ENCODE results near the gene TMEM242. TPM values are rescaled to one million over a fixed set of nuclear protein-coding genes. Genes with fewer than 3 reads are reported as not detected.

TMEM242 gene
- total RNA-seq, 1 donor from 2014 or later = 6.8 TPM

DNA sequence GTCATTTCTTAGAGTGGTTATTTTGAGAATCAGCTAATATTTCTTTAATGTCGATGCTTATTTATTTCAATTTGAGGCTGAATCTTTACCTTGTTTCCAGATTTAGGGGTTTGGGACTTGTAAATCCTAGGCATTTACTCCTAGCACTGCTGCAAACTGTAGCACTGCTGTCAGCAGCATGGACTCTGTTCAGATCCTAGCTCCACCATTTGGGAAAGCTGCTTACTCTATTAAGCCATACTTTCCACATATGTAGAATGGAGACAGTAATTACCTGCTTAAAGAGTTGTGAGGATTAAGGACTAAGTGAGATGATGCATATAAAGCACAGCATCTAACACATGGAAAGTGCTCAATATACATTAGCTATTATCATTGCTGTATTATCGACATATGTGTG is 28.7 kb downstream of the TMEM242 start:
- Histone ChIP-seq H3K4me3 (ENCODE audit: low read length in 3 of 3) (no peak overlapping the region), H3K9ac (ENCODE audit: low read depth in 1 of 3, low read length in 3 of 3) (no peak overlapping the region), H3K4me1 (ENCODE audit: control insufficient read depth in 3 of 3, insufficient read depth in 3 of 3, low read length in 3 of 3) (peaks cover 0 to 3% (median 2%) of the 10 kb centered on the region in 3 donors), H3K27me3 (ENCODE audit: control insufficient read depth in 3 of 3, insufficient read depth in 3 of 3, low read length in 3 of 3) (no peaks in the 10 kb centered on the region), H3K27ac (ENCODE audit: low read depth, low read length) (no peak overlapping the region), H3K36me3 (ENCODE audit: control insufficient read depth in 3 of 3, insufficient read depth in 3 of 3, low read length in 3 of 3) (peaks cover 0 to 27% (median 8%) of the 10 kb centered on the region in 3 donors), H3K9me3 (ENCODE audit: control insufficient read depth in 3 of 3, low read length in 3 of 3) (no peaks in the 10 kb centered on the region)

DNA sequence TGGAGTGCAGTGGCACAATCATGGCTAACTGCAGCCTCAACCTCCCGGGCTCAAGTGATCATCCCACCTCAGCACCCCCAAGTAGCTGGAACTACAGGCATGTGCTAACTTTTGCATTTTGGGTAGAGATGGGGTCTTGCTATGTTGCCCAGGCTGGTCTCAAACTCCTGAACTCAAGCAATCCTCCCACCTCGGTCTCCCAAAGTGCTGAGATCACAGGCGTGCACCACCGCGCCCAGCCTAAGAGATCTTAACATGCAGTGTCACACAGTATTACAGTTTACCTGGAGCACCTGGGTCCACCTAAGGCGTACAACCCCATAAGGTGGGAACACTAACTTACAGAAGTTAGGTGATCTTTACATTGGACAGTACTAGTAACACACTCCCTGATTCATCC is 29.5 kb downstream of the TMEM242 start:
- no peak overlapping the region for H3K9ac ChIP-seq (ENCODE audit: low read depth in 1 of 3, low read length in 3 of 3)
- H3K9me3 ChIP-seq (ENCODE audit: control insufficient read depth in 3 of 3, low read length in 3 of 3) = no peaks in the 10 kb centered on the region
- peaks cover 0 to 28% (median 7%) of the 10 kb centered on the region in 3 donors for H3K36me3 ChIP-seq (ENCODE audit: control insufficient read depth in 3 of 3, insufficient read depth in 3 of 3, low read length in 3 of 3)
- H3K4me1 ChIP-seq (ENCODE audit: control insufficient read depth in 3 of 3, insufficient read depth in 3 of 3, low read length in 3 of 3) = peaks cover 0 to 3% (median 2%) of the 10 kb centered on the region in 3 donors
- no peak overlapping the region for H3K4me3 ChIP-seq (ENCODE audit: low read length in 3 of 3)
- H3K27ac ChIP-seq (ENCODE audit: low read depth, low read length) = no peak overlapping the region
- H3K27me3 ChIP-seq (ENCODE audit: control insufficient read depth in 3 of 3, insufficient read depth in 3 of 3, low read length in 3 of 3) = no peaks in the 10 kb centered on the region

DNA sequence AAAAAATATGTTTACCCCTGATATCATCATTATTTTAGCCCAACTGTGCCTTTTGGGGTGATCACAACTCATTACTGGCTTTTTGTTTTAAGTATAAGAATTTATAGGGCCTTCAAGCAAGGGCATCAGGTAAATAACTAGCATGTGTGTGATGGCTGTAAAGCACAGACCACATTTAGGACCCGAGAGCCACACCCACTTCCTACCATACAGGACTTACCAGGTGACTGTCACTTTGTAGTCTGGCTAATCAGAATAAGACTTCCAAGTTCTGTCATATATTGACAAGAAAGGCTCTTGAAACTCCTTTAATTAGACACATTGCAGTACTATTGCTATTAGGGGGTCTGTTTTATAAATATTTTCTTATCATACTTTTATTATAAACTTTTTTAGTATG is 31.1 kb downstream of the TMEM242 start:
- H3K27me3 ChIP-seq (ENCODE audit: control insufficient read depth in 3 of 3, insufficient read depth in 3 of 3, low read length in 3 of 3) = no peaks in the 10 kb centered on the region
- H3K4me3 ChIP-seq (ENCODE audit: low read length in 3 of 3) = no peak overlapping the region
- no peak overlapping the region for H3K9ac ChIP-seq (ENCODE audit: low read depth in 1 of 3, low read length in 3 of 3)
- no peak overlapping the region for H3K27ac ChIP-seq (ENCODE audit: low read depth, low read length)
- H3K9me3 ChIP-seq (ENCODE audit: control insufficient read depth in 3 of 3, low read length in 3 of 3) = no peaks in the 10 kb centered on the region
- no peaks in the 10 kb centered on the region for H3K4me1 ChIP-seq (ENCODE audit: control insufficient read depth in 3 of 3, insufficient read depth in 3 of 3, low read length in 3 of 3)
- peaks cover 3 to 34% (median 14%) of the 10 kb centered on the region in 3 donors for H3K36me3 ChIP-seq (ENCODE audit: control insufficient read depth in 3 of 3, insufficient read depth in 3 of 3, low read length in 3 of 3)

DNA sequence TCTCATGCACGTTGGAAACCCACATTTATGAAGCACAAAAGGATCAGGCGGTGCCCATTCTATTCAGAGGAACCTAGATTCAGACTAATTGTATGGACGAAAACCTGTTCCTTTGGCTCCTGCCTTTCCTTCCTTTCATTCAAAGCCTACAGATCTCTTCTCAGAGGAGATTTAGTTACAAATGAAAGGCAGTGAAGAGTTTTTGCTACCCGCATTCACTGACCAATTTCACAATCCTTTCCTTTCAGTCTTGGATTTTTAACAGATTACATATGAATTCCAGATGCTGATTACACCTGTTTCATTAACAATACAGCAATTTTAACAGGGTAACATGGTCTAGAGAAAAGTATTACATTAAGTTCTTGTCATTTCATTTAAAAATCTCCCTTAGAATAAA is 32.0 kb downstream of the TMEM242 start:
- Histone ChIP-seq H3K9ac (ENCODE audit: low read depth in 1 of 3, low read length in 3 of 3) (no peak overlapping the region), H3K36me3 (ENCODE audit: control insufficient read depth in 3 of 3, insufficient read depth in 3 of 3, low read length in 3 of 3) (peaks cover 3 to 34% (median 14%) of the 10 kb centered on the region in 3 donors)

DNA sequence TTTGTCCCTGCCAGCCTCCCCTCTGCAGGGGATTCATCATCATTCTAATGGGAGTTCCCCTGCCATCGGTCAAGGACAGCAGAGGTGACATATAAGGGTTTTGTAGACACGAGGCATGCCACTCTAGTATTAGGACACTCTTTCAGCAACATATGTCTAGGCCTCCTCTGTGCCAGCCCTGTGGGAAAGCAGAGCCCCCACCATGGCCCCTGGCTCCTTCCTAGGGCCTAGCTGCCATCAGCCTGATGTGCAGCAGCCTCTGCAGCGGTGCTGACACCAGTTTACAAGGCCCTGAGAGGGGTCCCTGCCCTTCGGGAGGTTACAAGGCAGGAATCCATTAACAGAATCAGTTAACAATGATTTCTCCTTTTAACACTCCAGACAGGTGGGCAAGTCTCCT is 32.5 kb downstream of the TMEM242 start:
- Histone ChIP-seq H3K9ac (ENCODE audit: low read depth in 1 of 3, low read length in 3 of 3) (no peak overlapping the region), H3K27me3 (ENCODE audit: control insufficient read depth in 3 of 3, insufficient read depth in 3 of 3, low read length in 3 of 3) (no peaks in the 10 kb centered on the region), H3K4me3 (ENCODE audit: low read length in 3 of 3) (no peak overlapping the region), H3K36me3 (ENCODE audit: control insufficient read depth in 3 of 3, insufficient read depth in 3 of 3, low read length in 3 of 3) (peaks cover 3 to 34% (median 14%) of the 10 kb centered on the region in 3 donors), H3K4me1 (ENCODE audit: control insufficient read depth in 3 of 3, insufficient read depth in 3 of 3, low read length in 3 of 3) (no peaks in the 10 kb centered on the region), H3K9me3 (ENCODE audit: control insufficient read depth in 3 of 3, low read length in 3 of 3) (no peaks in the 10 kb centered on the region), H3K27ac (ENCODE audit: low read depth, low read length) (no peak overlapping the region)

More for the DNA sequence above, 32.0 kb downstream of the TMEM242 start:
- Histone ChIP-seq H3K27me3 (ENCODE audit: control insufficient read depth in 3 of 3, insufficient read depth in 3 of 3, low read length in 3 of 3) (no peaks in the 10 kb centered on the region), H3K9me3 (ENCODE audit: control insufficient read depth in 3 of 3, low read length in 3 of 3) (no peaks in the 10 kb centered on the region), H3K4me3 (ENCODE audit: low read length in 3 of 3) (no peak overlapping the region), H3K27ac (ENCODE audit: low read depth, low read length) (no peak overlapping the region), H3K4me1 (ENCODE audit: control insufficient read depth in 3 of 3, insufficient read depth in 3 of 3, low read length in 3 of 3) (no peaks in the 10 kb centered on the region)

DNA sequence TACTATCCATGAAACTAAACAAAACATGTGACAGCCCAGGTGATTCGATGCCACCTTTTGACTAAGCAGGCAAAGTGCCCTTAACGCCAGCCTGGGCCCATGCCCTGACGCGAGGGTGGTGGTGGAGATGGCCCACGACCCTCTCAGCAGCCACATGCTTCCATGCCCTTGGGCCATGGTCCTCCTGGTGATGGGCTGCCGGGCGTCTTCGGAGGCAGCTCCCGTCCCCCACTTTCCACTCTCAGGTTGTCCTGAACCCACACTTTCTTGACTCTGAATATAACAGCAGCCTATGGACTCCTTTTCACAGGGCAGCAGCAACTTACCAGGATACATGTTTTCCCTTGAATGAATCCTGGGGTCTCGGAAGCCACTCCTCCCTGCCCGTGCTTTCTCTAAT is 33.6 kb downstream of the TMEM242 start:
- H3K27me3 ChIP-seq (ENCODE audit: control insufficient read depth in 3 of 3, insufficient read depth in 3 of 3, low read length in 3 of 3) = no peaks in the 10 kb centered on the region
- H3K9me3 ChIP-seq (ENCODE audit: control insufficient read depth in 3 of 3, low read length in 3 of 3) = no peaks in the 10 kb centered on the region
- no peaks in the 10 kb centered on the region for H3K4me1 ChIP-seq (ENCODE audit: control insufficient read depth in 3 of 3, insufficient read depth in 3 of 3, low read length in 3 of 3)
- no peak overlapping the region for H3K9ac ChIP-seq (ENCODE audit: low read depth in 1 of 3, low read length in 3 of 3)
- peaks cover 3 to 34% (median 14%) of the 10 kb centered on the region in 3 donors for H3K36me3 ChIP-seq (ENCODE audit: control insufficient read depth in 3 of 3, insufficient read depth in 3 of 3, low read length in 3 of 3)
- no peak overlapping the region for H3K27ac ChIP-seq (ENCODE audit: low read depth, low read length)
- no peak overlapping the region for H3K4me3 ChIP-seq (ENCODE audit: low read length in 3 of 3)

DNA sequence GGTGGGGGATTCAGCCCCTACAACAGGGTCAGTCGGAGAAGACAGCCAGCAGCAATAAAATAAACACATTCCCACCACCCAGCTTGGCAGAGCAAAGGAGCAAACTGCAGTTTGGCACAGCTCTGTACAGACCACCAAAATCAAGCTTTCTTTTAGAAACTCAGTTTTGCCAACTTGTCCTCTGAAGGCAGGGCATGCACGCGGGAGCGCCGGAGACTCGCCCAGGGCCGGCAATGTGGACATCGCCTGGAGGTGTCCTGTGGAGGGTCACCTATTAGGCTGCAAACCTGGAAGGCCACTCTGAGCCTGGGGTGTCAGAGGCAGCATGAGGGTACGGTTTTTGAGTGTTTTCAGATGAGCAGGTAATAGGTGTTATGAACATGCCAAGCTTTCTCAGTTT is 34.7 kb downstream of the TMEM242 start:
- Histone ChIP-seq H3K9me3 (ENCODE audit: control insufficient read depth in 3 of 3, low read length in 3 of 3) (no peaks in the 10 kb centered on the region), H3K27ac (ENCODE audit: low read depth, low read length) (no peak overlapping the region), H3K4me1 (ENCODE audit: control insufficient read depth in 3 of 3, insufficient read depth in 3 of 3, low read length in 3 of 3) (no peaks in the 10 kb centered on the region), H3K27me3 (ENCODE audit: control insufficient read depth in 3 of 3, insufficient read depth in 3 of 3, low read length in 3 of 3) (no peaks in the 10 kb centered on the region), H3K9ac (ENCODE audit: low read depth in 1 of 3, low read length in 3 of 3) (no peak overlapping the region), H3K36me3 (ENCODE audit: control insufficient read depth in 3 of 3, insufficient read depth in 3 of 3, low read length in 3 of 3) (peaks cover 3 to 30% (median 14%) of the 10 kb centered on the region in 3 donors), H3K4me3 (ENCODE audit: low read length in 3 of 3) (no peak overlapping the region)

DNA sequence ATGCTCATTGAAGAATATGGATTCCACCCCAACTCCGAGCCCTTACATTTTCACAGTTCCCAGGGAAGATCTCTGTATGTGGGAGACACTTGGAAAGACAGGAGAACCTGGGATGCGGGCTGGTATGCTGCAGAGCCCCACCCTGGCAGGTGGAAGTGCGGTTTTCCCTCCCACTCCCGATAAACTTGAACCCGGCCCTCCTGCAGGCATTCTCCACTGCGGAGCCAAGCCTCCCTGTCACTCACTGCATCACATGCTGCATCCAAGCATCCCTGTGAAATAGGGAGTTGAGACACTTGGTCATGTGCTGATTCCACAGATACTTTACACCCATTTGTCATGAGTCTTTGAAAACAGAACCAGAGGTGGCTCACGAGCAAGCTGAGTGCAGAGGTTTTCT is 35.4 kb downstream of the TMEM242 start:
- Histone ChIP-seq H3K27ac (ENCODE audit: low read depth, low read length) (no peak overlapping the region), H3K36me3 (ENCODE audit: control insufficient read depth in 3 of 3, insufficient read depth in 3 of 3, low read length in 3 of 3) (peaks cover 3 to 30% (median 14%) of the 10 kb centered on the region in 3 donors), H3K27me3 (ENCODE audit: control insufficient read depth in 3 of 3, insufficient read depth in 3 of 3, low read length in 3 of 3) (no peaks in the 10 kb centered on the region), H3K9ac (ENCODE audit: low read depth in 1 of 3, low read length in 3 of 3) (no peak overlapping the region), H3K4me1 (ENCODE audit: control insufficient read depth in 3 of 3, insufficient read depth in 3 of 3, low read length in 3 of 3) (no peaks in the 10 kb centered on the region), H3K9me3 (ENCODE audit: control insufficient read depth in 3 of 3, low read length in 3 of 3) (no peaks in the 10 kb centered on the region), H3K4me3 (ENCODE audit: low read length in 3 of 3) (no peak overlapping the region)

DNA sequence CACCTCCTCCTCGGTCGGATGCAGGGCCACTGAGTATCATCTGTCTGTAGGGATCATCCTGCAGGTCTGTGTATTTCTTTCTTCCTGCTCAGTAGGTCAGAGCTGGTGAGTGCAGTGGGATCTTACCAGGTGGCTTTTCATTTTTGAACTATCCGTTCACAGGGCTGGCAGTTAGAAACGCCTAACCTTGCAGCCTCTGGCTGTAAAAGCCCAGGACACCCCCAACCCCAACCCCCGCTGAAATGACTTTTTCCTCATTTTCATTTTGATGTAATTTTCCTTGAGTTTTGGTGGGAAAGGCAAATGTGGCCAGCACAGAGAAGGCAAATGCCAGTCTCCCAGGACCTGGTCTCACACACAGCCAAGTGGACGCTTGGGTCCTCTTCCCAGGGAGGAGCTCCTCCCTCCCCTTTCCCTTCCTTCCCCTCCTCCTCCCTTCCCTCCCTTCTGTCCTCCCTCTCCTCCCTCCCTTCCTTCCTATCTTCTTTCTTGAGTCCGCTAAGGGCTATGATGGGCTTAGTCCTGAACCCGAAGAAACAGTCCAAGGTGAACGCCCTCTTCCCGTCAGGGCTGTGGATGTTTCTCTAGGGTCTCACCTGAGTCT is 36.0 kb downstream of the TMEM242 start:
- Histone ChIP-seq H3K27me3 (ENCODE audit: control insufficient read depth in 3 of 3, insufficient read depth in 3 of 3, low read length in 3 of 3) (no peaks in the 10 kb centered on the region), H3K9me3 (ENCODE audit: control insufficient read depth in 3 of 3, low read length in 3 of 3) (no peaks in the 10 kb centered on the region), H3K9ac (ENCODE audit: low read depth in 1 of 3, low read length in 3 of 3) (no peak overlapping the region), H3K27ac (ENCODE audit: low read depth, low read length) (no peak overlapping the region), H3K36me3 (ENCODE audit: control insufficient read depth in 3 of 3, insufficient read depth in 3 of 3, low read length in 3 of 3) (peaks cover 3 to 26% (median 10%) of the 10 kb centered on the region in 3 donors), H3K4me3 (ENCODE audit: low read length in 3 of 3) (no peak overlapping the region), H3K4me1 (ENCODE audit: control insufficient read depth in 3 of 3, insufficient read depth in 3 of 3, low read length in 3 of 3) (no peaks in the 10 kb centered on the region)

DNA sequence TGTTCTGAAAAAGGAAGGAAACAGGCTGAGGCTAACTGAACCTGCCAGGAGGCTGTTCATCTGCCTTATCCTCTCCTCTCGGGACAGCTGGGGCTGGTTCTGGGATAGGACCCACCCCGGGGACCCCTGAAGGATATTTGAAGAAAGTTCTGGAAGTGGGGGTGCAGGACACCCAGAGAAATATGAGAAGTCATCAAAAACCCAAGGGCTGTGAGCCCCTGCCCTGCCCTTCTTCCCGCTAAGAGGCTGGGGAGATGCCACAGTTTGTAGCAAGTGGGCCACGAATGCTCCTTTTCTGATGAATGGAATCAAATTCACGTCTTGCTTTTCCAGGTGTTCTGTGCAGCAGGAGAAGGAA is 37.9 kb downstream of the TMEM242 start:
- Histone ChIP-seq H3K4me1 (ENCODE audit: control insufficient read depth in 3 of 3, insufficient read depth in 3 of 3, low read length in 3 of 3) (no peaks in the 10 kb centered on the region), H3K9ac (ENCODE audit: low read depth in 1 of 3, low read length in 3 of 3) (no peak overlapping the region), H3K27me3 (ENCODE audit: control insufficient read depth in 3 of 3, insufficient read depth in 3 of 3, low read length in 3 of 3) (no peaks in the 10 kb centered on the region), H3K9me3 (ENCODE audit: control insufficient read depth in 3 of 3, low read length in 3 of 3) (no peaks in the 10 kb centered on the region), H3K27ac (ENCODE audit: low read depth, low read length) (no peak overlapping the region), H3K36me3 (ENCODE audit: control insufficient read depth in 3 of 3, insufficient read depth in 3 of 3, low read length in 3 of 3) (peaks cover 3 to 10% (median 7%) of the 10 kb centered on the region in 3 donors), H3K4me3 (ENCODE audit: low read length in 3 of 3) (no peak overlapping the region)

Measured in skeletal muscle tissue (tissue), 4 donors.